Karpas-422 (cell line): Measurements from ENCODE around the gene PLCB1. TPM values are rescaled to one million over a fixed set of nuclear protein-coding genes. Genes with fewer than 3 reads are reported as not detected.

Source experiments
- DNase-seq: peaks from one replicate; pipeline ENCODE4 v3.0.0-alpha.2; 2015
- H2AFZ ChIP-seq: fragments of 200-600 bp; sonication (generic); 2 replicates; pipeline ENCODE4 v1.6.1; 2014; ENCODE audit warnings: antibody characterized with exemption, low read length, mixed read lengths
- H3K27ac ChIP-seq: fragments of 200-600 bp; sonication (generic); 2 replicates; pipeline ENCODE4 v1.5.1; 2014; ENCODE audit warnings: mild to moderate bottlenecking, low read length, moderate library complexity
- H3K27me3 ChIP-seq: fragments of 200-600 bp; sonication (generic); 2 replicates; pipeline ENCODE4 v1.6.1; 2014; ENCODE audit warnings: low read length, mixed read lengths
- H3K36me3 ChIP-seq: fragments of 200-600 bp; sonication (generic); 2 replicates; pipeline ENCODE4 v1.6.1; 2014; ENCODE audit warnings: low read length, mixed read lengths; ENCODE audit not compliant: insufficient read depth
- H3K4me1 ChIP-seq: fragments of 200-600 bp; sonication (generic); 2 replicates; pipeline ENCODE4 v1.6.1; 2014; ENCODE audit warnings: mild to moderate bottlenecking, low read length, mixed read lengths
- H3K4me2 ChIP-seq: fragments of 200-600 bp; sonication (generic); 2 replicates; pipeline ENCODE4 v1.6.1; 2014; ENCODE audit warnings: low read length, low read depth, mild to moderate bottlenecking; ENCODE audit not compliant: poor library complexity, severe bottlenecking
- H3K4me3 ChIP-seq: fragments of 200-600 bp; sonication (generic); 2 replicates; pipeline ENCODE4 v1.5.1; 2014; ENCODE audit warnings: mild to moderate bottlenecking, antibody characterized with exemption, low read length, mixed read lengths
- H3K79me2 ChIP-seq: fragments of 200-600 bp; sonication (generic); 2 replicates; pipeline ENCODE4 v1.6.1; 2014; ENCODE audit warnings: mild to moderate bottlenecking, low read length, mixed read lengths
- H3K9ac ChIP-seq: fragments of 200-600 bp; sonication (generic); 2 replicates; pipeline ENCODE4 v1.6.0; 2014; ENCODE audit warnings: low read length
- H3K9me2 ChIP-seq: fragments of 200-600 bp; sonication (generic), shearing (Covaris generic); replicated peaks from 2 replicates; pipeline ENCODE4 v1.6.0; 2014; ENCODE audit warnings: mild to moderate bottlenecking, low read length, moderate library complexity; ENCODE audit not compliant: insufficient read depth
- H3K9me3 ChIP-seq: fragments of 300-700, 200-600 bp; sonication (generic); 2 replicates; pipeline ENCODE4 v1.6.1; 2014; ENCODE audit warnings: low read length, mixed read lengths
- H4K20me1 ChIP-seq: fragments of 200-600 bp; sonication (generic); 2 replicates; pipeline ENCODE4 v1.6.1; 2014; ENCODE audit warnings: mild to moderate bottlenecking, antibody characterized with exemption, low read length, low read depth; ENCODE audit not compliant: insufficient read depth
- small RNA-seq: library from RNA; depleted of rRNA; stranded (forward); fragments of <200 nt; gene quantifications from one replicate; pipeline ENCODE3, GENCODE V24; 2014
- total RNA-seq: library from RNA; depleted of rRNA; stranded (reverse); fragments of >200 nt; shearing (Covaris generic); gene quantifications from 2 replicates; pipeline ENCODE4 v1.2.3, GENCODE V29; 2014; ENCODE audit warnings: low replicate concordance; rRNA removed

PLCB1 gene
- total RNA-seq, 1 experiment from 2014 or later = 0.82 TPM

DNA sequence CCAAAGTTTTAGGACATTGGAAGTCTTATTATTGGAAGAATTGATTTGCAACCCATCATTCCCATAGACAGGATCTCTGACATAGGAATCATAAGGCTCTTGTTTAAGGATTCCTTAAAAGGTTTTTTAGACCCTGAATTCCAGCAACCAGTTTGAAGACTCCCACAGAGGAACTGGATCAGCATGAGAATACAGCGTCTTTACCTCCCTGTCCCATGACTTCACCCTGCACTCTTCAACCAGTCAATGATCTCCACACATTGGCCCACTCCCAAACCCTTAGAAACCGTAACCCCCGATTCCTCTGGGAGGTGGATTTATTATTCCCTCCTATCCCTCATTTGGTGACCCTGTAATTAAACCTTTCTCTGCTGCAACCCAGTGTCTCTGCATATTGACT lies 786.1 kb downstream of the PLCB1 start:
- Histone ChIP-seq H3K36me3 (no peaks in the 10 kb centered on the region), H2AFZ (no peak overlapping the region), H3K9me2 (no peaks in the 10 kb centered on the region), H3K4me1 (no peaks in the 10 kb centered on the region), H3K9me3 (peaks cover 23% of the 10 kb centered on the region), H3K4me3 (no peak overlapping the region), H3K79me2 (no peaks in the 10 kb centered on the region), H4K20me1 (no peaks in the 10 kb centered on the region), H3K27me3 (no peaks in the 10 kb centered on the region), H3K9ac (no peak overlapping the region), H3K4me2 (no peak overlapping the region), H3K27ac (no peak overlapping the region)
- no peak for DNase-seq

DNA sequence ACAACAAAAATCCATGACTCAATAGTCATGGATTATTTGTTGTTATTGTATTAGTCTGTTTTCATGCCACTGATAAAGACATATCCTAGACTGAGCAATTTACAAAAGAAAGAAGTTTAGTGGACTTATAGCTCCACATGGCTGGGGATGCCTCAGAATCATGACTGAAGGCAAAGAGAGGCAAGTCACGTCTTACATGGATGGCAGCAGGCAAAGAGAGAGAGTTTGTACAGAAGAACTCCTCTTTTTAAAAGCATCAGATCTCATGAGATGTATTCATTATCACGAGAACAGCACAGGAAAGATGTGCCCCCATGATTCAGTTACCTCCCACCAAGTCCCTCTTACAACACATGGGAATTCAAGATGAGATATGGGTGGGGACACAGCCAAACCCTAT lies 792.5 kb downstream of the PLCB1 start:
- Histone ChIP-seq H3K36me3 (no peaks in the 10 kb centered on the region), H3K9me3 (peaks cover 26% of the 10 kb centered on the region), H3K4me2 (no peak overlapping the region), H3K4me1 (no peaks in the 10 kb centered on the region), H2AFZ (no peak overlapping the region), H3K27ac (no peak overlapping the region), H3K4me3 (no peak overlapping the region), H3K9me2 (no peaks in the 10 kb centered on the region), H4K20me1 (no peaks in the 10 kb centered on the region), H3K79me2 (no peaks in the 10 kb centered on the region), H3K9ac (no peak overlapping the region), H3K27me3 (no peaks in the 10 kb centered on the region)
- DNase-seq = no peak

DNA sequence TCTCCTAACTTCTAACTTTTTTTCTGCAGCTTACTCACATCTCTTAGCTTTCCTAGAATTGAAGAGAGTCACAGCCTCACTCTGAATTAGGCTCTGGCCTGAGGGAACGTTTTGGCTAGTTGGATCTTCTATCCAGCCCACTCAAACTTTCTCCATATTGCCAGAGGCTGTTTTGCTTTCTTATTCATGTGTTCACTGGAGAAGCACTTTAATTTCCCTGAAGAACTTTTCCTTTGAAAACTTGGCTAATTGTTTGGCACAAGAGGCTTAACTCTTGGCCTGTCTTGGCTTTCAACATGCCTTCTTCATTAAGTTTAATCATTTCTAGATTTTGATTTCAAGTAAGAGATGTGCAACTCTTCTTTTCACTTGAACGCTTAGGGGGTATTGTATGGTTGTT lies 798.7 kb downstream of the PLCB1 start:
- no peak for DNase-seq
- no peak overlapping the region for H3K4me2 ChIP-seq
- H3K4me1 ChIP-seq = no peaks in the 10 kb centered on the region
- H4K20me1 ChIP-seq = no peaks in the 10 kb centered on the region
- H3K9me3 ChIP-seq = peaks cover 13% of the 10 kb centered on the region
- H3K36me3 ChIP-seq = no peaks in the 10 kb centered on the region
- H3K4me3 ChIP-seq = no peak overlapping the region
- H3K9me2 ChIP-seq = no peaks in the 10 kb centered on the region
- no peaks in the 10 kb centered on the region for H3K79me2 ChIP-seq
- H2AFZ ChIP-seq = no peak overlapping the region
- H3K27ac ChIP-seq = no peak overlapping the region
- H3K27me3 ChIP-seq = no peaks in the 10 kb centered on the region
- H3K9ac ChIP-seq = no peak overlapping the region

DNA sequence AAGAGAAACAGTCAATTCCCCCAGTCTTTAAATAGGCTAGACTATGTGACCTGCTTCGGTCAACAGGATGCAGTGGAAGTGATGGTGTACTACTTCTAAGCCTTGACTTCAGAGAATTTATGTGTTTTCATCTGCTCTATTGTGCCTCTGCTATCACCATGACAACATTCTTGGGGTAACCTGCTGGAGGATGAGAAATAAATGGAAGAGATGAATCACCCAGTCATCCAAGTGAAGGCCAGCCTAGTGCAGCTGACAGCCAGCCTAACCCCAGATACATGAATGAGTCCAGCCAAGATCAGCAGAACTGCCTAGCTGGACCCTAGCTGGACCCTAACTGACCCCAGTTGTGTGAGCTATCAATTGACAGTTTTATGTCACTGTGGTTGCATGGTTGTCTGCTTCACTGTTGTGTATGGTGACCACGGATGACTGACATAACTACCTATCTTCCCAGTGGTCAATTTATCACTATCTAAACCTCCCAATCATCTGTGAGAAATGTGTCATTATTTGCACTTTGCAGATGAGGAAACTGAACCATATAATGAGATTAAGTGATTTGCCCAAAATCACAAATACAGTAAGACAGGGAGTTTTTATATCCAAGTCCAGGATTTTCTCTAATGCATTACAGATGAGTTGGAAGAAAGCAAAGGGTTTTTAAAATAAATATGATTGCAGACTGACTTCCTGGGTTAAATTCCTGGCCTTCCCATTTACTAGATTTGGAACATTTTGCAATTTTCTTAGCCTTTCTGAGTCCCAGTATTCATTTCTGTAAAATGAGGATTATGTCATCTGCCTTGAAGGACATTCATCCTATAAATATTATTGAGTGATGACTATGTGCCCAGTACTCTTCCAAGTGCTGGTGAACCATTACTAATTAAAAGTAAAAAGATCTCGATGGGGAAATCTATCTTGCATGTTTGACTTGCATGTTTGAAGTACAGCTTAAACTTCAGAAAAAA lies 800.4 kb downstream of the PLCB1 start:
- H3K9me3 ChIP-seq = peaks cover 8% of the 10 kb centered on the region
- H3K27me3 ChIP-seq = no peaks in the 10 kb centered on the region
- H3K9ac ChIP-seq = no peak overlapping the region
- DNase-seq = no peak
- no peaks in the 10 kb centered on the region for H3K4me1 ChIP-seq
- H3K79me2 ChIP-seq = no peaks in the 10 kb centered on the region
- no peak overlapping the region for H3K4me3 ChIP-seq
- no peak overlapping the region for H2AFZ ChIP-seq
- no peak overlapping the region for H3K27ac ChIP-seq
- H4K20me1 ChIP-seq = no peaks in the 10 kb centered on the region
- no peak overlapping the region for H3K4me2 ChIP-seq
- H3K9me2 ChIP-seq = no peaks in the 10 kb centered on the region
- no peaks in the 10 kb centered on the region for H3K36me3 ChIP-seq

DNA sequence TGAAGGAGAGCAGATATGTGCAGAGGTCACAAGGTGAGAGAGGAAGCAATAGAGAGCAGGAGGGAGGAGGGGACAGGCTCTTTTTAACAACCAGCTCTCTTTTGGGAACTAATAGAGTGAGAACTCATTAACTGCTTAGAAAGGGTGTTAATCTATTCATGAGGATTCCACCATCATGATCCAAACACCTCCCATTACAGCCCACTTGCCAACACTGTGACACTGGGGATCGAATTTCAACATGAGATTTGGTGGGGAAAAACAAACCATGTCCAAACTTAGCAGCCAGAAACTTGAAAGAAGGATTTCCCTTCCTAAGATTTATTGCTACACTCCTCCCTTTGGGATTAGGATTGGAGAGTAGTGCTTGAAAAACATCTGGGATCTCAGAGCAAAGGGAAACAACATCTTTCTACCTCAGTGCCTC lies 801.3 kb downstream of the PLCB1 start:
- no peak overlapping the region for H3K9ac ChIP-seq
- H2AFZ ChIP-seq = no peak overlapping the region
- no peak overlapping the region for H3K4me3 ChIP-seq
- H4K20me1 ChIP-seq = no peaks in the 10 kb centered on the region
- H3K9me3 ChIP-seq = peaks cover 6% of the 10 kb centered on the region
- no peaks in the 10 kb centered on the region for H3K4me1 ChIP-seq
- no peaks in the 10 kb centered on the region for H3K9me2 ChIP-seq
- no peaks in the 10 kb centered on the region for H3K27me3 ChIP-seq
- H3K27ac ChIP-seq = no peak overlapping the region
- DNase-seq = no peak
- H3K36me3 ChIP-seq = no peaks in the 10 kb centered on the region
- H3K4me2 ChIP-seq = no peak overlapping the region
- H3K79me2 ChIP-seq = no peaks in the 10 kb centered on the region

DNA sequence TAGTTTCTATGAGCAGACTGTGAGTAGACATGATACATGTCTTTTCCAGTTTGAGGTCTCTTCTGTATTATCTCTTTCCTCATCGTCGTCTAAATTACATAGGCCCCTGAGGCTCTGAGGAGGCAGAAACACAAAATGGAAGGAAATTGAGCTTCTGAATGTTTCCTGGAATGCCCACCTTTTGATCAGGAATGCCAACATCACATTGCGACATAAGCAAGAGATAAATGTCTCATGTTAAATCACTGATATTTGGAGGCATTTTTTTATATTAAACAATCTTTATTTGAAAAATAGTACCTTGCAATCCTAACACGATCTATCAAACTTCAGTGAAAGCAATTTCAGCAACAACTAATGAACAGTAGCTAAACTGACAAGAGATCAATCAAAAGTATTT lies 802.3 kb downstream of the PLCB1 start:
- H3K27ac ChIP-seq = no peak overlapping the region
- no peak overlapping the region for H3K4me3 ChIP-seq
- H3K9ac ChIP-seq = no peak overlapping the region
- H2AFZ ChIP-seq = no peak overlapping the region
- no peaks in the 10 kb centered on the region for H3K79me2 ChIP-seq
- H3K4me2 ChIP-seq = no peak overlapping the region
- H3K9me3 ChIP-seq = peaks cover 7% of the 10 kb centered on the region
- H3K9me2 ChIP-seq = no peaks in the 10 kb centered on the region
- no peak for DNase-seq
- no peaks in the 10 kb centered on the region for H4K20me1 ChIP-seq
- no peaks in the 10 kb centered on the region for H3K27me3 ChIP-seq
- no peaks in the 10 kb centered on the region for H3K36me3 ChIP-seq
- no peaks in the 10 kb centered on the region for H3K4me1 ChIP-seq

Small RNAs within 50 kb of the gene (small RNA-seq; reads per million reads assigned to genes)
- gene AL445567.1 = not detected
- not detected for gene RNU105B

Other genes with a start within 250 kb of the PLCB1 start
- gene HAO1, start 191.8 kb upstream of the PLCB1 start, total RNA-seq = not detected in 2 replicates
- 8.9 and 10.1 TPM in 2 replicates for gene TMX4, start 112.5 kb upstream of the PLCB1 start, total RNA-seq